ENCODE data around the gene HES5.

HES5 gene

GRCh38 chr1:2480236-2480985 lies 49.7 kb downstream of the HES5 start:
- Histone ChIP-seq H3K4me2 (ENCODE audit: low read length) (no peak overlapping the region), H3K27ac (ENCODE audit: low read depth, low read length) (no peak overlapping the region)
- TF ChIP-seq EZH2phosphoT487 (IDR thresholded peaks at IDR 0.05; ENCODE audit: borderline replicate concordance, low read length) = no peak
- TF ChIP-seq, protein P1, sequence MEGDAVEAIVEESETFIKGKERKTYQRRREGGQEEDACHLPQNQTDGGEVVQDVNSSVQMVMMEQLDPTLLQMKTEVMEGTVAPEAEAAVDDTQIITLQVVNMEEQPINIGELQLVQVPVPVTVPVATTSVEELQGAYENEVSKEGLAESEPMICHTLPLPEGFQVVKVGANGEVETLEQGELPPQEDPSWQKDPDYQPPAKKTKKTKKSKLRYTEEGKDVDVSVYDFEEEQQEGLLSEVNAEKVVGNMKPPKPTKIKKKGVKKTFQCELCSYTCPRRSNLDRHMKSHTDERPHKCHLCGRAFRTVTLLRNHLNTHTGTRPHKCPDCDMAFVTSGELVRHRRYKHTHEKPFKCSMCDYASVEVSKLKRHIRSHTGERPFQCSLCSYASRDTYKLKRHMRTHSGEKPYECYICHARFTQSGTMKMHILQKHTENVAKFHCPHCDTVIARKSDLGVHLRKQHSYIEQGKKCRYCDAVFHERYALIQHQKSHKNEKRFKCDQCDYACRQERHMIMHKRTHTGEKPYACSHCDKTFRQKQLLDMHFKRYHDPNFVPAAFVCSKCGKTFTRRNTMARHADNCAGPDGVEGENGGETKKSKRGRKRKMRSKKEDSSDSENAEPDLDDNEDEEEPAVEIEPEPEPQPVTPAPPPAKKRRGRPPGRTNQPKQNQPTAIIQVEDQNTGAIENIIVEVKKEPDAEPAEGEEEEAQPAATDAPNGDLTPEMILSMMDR (IDR thresholded peaks at IDR 0.05; ENCODE audit: low read depth, low read length, poor library complexity, severe bottlenecking) = no peak

DNA sequence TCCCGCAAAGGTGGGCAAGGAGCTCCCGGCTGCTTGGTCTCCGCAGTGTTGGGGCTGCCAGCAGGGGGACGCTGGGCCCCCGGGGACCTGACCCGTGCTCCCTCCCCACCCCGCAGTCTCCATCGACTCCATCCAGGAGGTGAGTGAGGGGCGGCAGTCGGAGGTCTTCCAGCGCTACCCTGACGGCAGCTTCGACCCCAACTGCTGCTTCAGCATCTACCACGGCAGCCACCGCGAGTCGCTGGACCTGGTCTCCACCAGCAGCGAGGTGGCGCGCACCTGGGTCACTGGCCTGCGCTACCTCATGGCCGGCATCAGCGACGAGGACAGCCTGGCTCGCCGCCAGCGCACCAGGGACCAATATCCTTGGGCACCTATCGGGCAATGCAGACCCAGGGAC lies 50.4 kb downstream of the HES5 start:
- no peaks in the 10 kb centered on the region for H3K4me1 ChIP-seq (ENCODE audit: control insufficient read depth, low read length)
- no peaks in the 10 kb centered on the region for H3K9me2 ChIP-seq (replicated peaks; ENCODE audit: control insufficient read depth, low read length)
- H3K79me2 ChIP-seq (ENCODE audit: control insufficient read depth, low read length) = no peaks in the 10 kb centered on the region
- no peaks in the 10 kb centered on the region for H3K9me3 ChIP-seq (ENCODE audit: control insufficient read depth, insufficient read depth, low read length)
- no peak overlapping the region for H3K27ac ChIP-seq (ENCODE audit: low read depth, low read length)
- H3K4me3 ChIP-seq (ENCODE audit: low read length) = no peak overlapping the region
- no peaks in the 10 kb centered on the region for H3F3A ChIP-seq (ENCODE audit: control insufficient read depth, insufficient read depth)
- no peak for TF ChIP-seq EZH2phosphoT487 (IDR thresholded peaks at IDR 0.05; ENCODE audit: borderline replicate concordance, low read length)
- TF ChIP-seq, protein P1 (IDR thresholded peaks at IDR 0.05; ENCODE audit: low read depth, low read length, poor library complexity, severe bottlenecking) = no peak
- H3K36me3 ChIP-seq (ENCODE audit: control insufficient read depth, low read length) = no peaks in the 10 kb centered on the region
- no peak overlapping the region for H3K4me2 ChIP-seq (ENCODE audit: low read length)
- H4K20me1 ChIP-seq (ENCODE audit: control insufficient read depth, insufficient read depth, low read depth, low read length) = no peaks in the 10 kb centered on the region; the same call in 1 of the 2 replicates
- H3K27me3 ChIP-seq (ENCODE audit: control insufficient read depth, low read length) = no peaks in the 10 kb centered on the region

More at GRCh38 chr1:2480236-2480985, 49.7 kb downstream of the HES5 start:
- no peaks in the 10 kb centered on the region for H3K4me1 ChIP-seq (ENCODE audit: control insufficient read depth, low read length)
- no peaks in the 10 kb centered on the region for H3K9me2 ChIP-seq (replicated peaks; ENCODE audit: control insufficient read depth, low read length)
- H3K36me3 ChIP-seq (ENCODE audit: control insufficient read depth, low read length) = no peaks in the 10 kb centered on the region
- H3F3A ChIP-seq (ENCODE audit: control insufficient read depth, insufficient read depth) = no peaks in the 10 kb centered on the region
- H3K79me2 ChIP-seq (ENCODE audit: control insufficient read depth, low read length) = no peaks in the 10 kb centered on the region
- H3K9me3 ChIP-seq (ENCODE audit: control insufficient read depth, insufficient read depth, low read length) = no peaks in the 10 kb centered on the region
- no peaks in the 10 kb centered on the region for H3K27me3 ChIP-seq (ENCODE audit: control insufficient read depth, low read length)
- no peaks in the 10 kb centered on the region; the same call in 1 of the 2 replicates for H4K20me1 ChIP-seq (ENCODE audit: control insufficient read depth, insufficient read depth, low read depth, low read length)
- no peak overlapping the region for H3K4me3 ChIP-seq (ENCODE audit: low read length)

DNA sequence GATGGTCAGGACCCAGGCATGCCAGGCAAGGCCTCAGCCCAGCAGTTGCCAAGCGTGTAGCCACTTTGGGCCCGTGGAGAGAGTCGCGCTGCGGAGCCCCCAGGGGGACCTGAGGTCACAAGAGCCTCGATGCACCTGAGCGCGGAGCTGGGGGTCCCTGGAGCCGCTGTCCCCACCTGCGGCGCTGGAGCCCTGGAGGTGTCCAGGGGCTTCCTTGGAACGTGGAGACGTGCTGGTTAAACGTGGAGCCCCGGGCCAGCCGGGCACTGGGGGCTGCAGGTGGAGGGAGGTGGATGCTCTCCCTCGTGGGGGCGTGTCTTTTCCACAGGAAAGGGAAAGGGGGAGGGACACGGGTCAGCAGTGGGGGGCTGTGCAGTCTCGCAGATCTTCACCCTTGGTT lies 50.9 kb downstream of the HES5 start:
- no peaks in the 10 kb centered on the region for H3K4me1 ChIP-seq (ENCODE audit: control insufficient read depth, low read length)
- H3K9me3 ChIP-seq (ENCODE audit: control insufficient read depth, insufficient read depth, low read length) = no peaks in the 10 kb centered on the region
- H3F3A ChIP-seq (ENCODE audit: control insufficient read depth, insufficient read depth) = no peaks in the 10 kb centered on the region
- H3K9me2 ChIP-seq (replicated peaks; ENCODE audit: control insufficient read depth, low read length) = no peaks in the 10 kb centered on the region
- no peaks in the 10 kb centered on the region for H3K27me3 ChIP-seq (ENCODE audit: control insufficient read depth, low read length)
- no peaks in the 10 kb centered on the region; the same call in 1 of the 2 replicates for H4K20me1 ChIP-seq (ENCODE audit: control insufficient read depth, insufficient read depth, low read depth, low read length)
- H3K4me2 ChIP-seq (ENCODE audit: low read length) = no peak overlapping the region
- TF ChIP-seq EZH2phosphoT487 (IDR thresholded peaks at IDR 0.05; ENCODE audit: borderline replicate concordance, low read length) = no peak
- TF ChIP-seq, protein P1 (IDR thresholded peaks at IDR 0.05; ENCODE audit: low read depth, low read length, poor library complexity, severe bottlenecking) = no peak
- no peak overlapping the region for H3K4me3 ChIP-seq (ENCODE audit: low read length)
- H3K36me3 ChIP-seq (ENCODE audit: control insufficient read depth, low read length) = no peaks in the 10 kb centered on the region
- H3K79me2 ChIP-seq (ENCODE audit: control insufficient read depth, low read length) = no peaks in the 10 kb centered on the region
- H3K27ac ChIP-seq (ENCODE audit: low read depth, low read length) = no peak overlapping the region
